Measurements from ENCODE around the gene CDK5RAP3.

The CDK5RAP3 gene

GRCh38 chr17:47950448-47950847 lies 20.5 kb upstream of the CDK5RAP3 start:
- Histone ChIP-seq H3K4me3 (replicated peaks; ENCODE audit: insufficient read depth, low read length) (no peak overlapping the region), H3K27ac (replicated peaks) (no peak overlapping the region), H3K27me3 (ENCODE audit: insufficient read depth, poor library complexity, severe bottlenecking) (no peaks in the 10 kb centered on the region)
- no peak for TF ChIP-seq GABPA (IDR thresholded peaks at IDR 0.05; ENCODE audit: low read depth)
- TF ChIP-seq SPI1 (IDR thresholded peaks at IDR 0.05; ENCODE audit: borderline replicate concordance, low read depth), result no peak
- no peak for TF ChIP-seq POLR2AphosphoS5 (IDR thresholded peaks at IDR 0.05; ENCODE audit: low read depth)
- no peak for TF ChIP-seq CTCF (IDR thresholded peaks at IDR 0.05; ENCODE audit: insufficient read depth, low read length)
- no peak for TF ChIP-seq REST (IDR thresholded peaks at IDR 0.05; ENCODE audit: insufficient replicate concordance, low read depth)
- no peak for DNase-seq (ENCODE audit: low read depth in 1 of 2, low spot score in 1 of 2)

- Histone ChIP-seq H3K4me3 (replicated peaks; ENCODE audit: insufficient read depth, low read length) (no peak overlapping the region), H3K27me3 (ENCODE audit: insufficient read depth, poor library complexity, severe bottlenecking) (no peaks in the 10 kb centered on the region), H3K27ac (replicated peaks) (no peak overlapping the region)
- TF ChIP-seq GABPA (IDR thresholded peaks at IDR 0.05; ENCODE audit: low read depth) (no peak), POLR2AphosphoS5 (IDR thresholded peaks at IDR 0.05; ENCODE audit: low read depth) (no peak), REST (IDR thresholded peaks at IDR 0.05; ENCODE audit: insufficient replicate concordance, low read depth) (no peak), CTCF (IDR thresholded peaks at IDR 0.05; ENCODE audit: insufficient read depth, low read length) (no peak), SPI1 (IDR thresholded peaks at IDR 0.05; ENCODE audit: borderline replicate concordance, low read depth) (no peak)
- no peak for DNase-seq (ENCODE audit: low read depth in 1 of 2, low spot score in 1 of 2)
Measured at GRCh38 chr17:47952171-47953021, 18.5 kb upstream of the CDK5RAP3 start.

- Histone ChIP-seq H3K27me3 (ENCODE audit: insufficient read depth, poor library complexity, severe bottlenecking) (no peaks in the 10 kb centered on the region), H3K27ac (replicated peaks) (no peak overlapping the region), H3K4me3 (replicated peaks; ENCODE audit: insufficient read depth, low read length) (no peak overlapping the region)
- no peak for DNase-seq (ENCODE audit: low read depth in 1 of 2, low spot score in 1 of 2)
- TF ChIP-seq GABPA (IDR thresholded peaks at IDR 0.05; ENCODE audit: low read depth) (no peak), CTCF (IDR thresholded peaks at IDR 0.05; ENCODE audit: insufficient read depth, low read length) (no peak), POLR2AphosphoS5 (IDR thresholded peaks at IDR 0.05; ENCODE audit: low read depth) (no peak), REST (IDR thresholded peaks at IDR 0.05; ENCODE audit: insufficient replicate concordance, low read depth) (no peak), SPI1 (IDR thresholded peaks at IDR 0.05; ENCODE audit: borderline replicate concordance, low read depth) (no peak)
Measured at GRCh38 chr17:47953909-47954308, 17.0 kb upstream of the CDK5RAP3 start.

Data from HL-60 (cell line).